22Rv1 (cell line): Measurements from ENCODE around the gene HOXA3.

Experiments used
- H3K27ac ChIP-seq: fragments of 450-650 bp; 2 replicates; pipeline ENCODE4 v1.5.1; 2017
- ZFX ChIP-seq: fragments of 450-650 bp; IDR thresholded peaks from 2 replicates; pipeline ENCODE4 v1.6.1; 2017; ENCODE audit warnings: antibody characterized with exemption, borderline replicate concordance
- TF ChIP-seq, protein P1 (sequence below): fragments of 450-650 bp; IDR thresholded peaks from 2 replicates; pipeline ENCODE4 v1.5.1; 2017; ENCODE audit warnings: mild to moderate bottlenecking

The HOXA3 gene

DNA sequence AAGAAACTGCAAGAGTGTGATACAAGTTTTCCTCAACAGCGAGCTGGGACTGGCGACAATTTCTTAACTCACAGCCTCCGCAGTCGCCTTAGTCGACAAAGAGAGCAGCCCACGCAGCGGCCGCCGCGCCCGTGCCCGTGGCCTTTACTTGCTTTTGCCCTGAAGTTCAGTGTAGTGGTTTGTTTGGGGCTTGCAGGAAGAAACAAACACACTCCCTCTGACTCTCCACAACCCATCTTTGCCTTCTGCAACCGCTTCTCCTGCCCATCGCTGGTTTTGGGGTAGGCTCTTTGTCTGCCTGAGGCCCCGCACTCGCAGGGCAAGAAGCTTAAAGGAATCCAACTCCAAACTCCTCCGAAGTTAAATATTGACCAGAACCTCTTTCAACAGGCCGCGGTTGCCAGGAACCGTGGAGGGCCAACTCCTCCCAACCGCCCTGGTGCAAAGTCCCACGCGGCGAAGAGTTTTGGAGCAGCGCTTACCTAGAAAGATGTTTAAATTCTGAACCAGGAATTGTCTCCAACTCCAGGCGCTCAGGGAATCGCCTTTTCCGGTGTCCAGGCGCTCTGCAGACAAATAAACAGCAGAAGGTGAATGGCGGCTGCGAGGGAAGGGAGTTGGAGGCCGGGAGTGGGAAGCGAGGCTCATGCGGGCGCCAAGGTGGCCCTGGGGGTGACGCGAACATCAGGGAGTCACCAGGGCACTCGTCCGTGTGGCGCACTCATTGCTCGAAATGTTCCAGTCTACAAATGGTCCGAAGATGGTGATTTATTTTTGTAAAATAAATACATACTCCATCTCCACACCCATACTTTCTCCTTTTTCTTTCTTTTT is 30.1 kb downstream of the HOXA3 start:
- H3K27ac ChIP-seq = peak overlapping the region; percentile 71
- TF ChIP-seq, protein P1, sequence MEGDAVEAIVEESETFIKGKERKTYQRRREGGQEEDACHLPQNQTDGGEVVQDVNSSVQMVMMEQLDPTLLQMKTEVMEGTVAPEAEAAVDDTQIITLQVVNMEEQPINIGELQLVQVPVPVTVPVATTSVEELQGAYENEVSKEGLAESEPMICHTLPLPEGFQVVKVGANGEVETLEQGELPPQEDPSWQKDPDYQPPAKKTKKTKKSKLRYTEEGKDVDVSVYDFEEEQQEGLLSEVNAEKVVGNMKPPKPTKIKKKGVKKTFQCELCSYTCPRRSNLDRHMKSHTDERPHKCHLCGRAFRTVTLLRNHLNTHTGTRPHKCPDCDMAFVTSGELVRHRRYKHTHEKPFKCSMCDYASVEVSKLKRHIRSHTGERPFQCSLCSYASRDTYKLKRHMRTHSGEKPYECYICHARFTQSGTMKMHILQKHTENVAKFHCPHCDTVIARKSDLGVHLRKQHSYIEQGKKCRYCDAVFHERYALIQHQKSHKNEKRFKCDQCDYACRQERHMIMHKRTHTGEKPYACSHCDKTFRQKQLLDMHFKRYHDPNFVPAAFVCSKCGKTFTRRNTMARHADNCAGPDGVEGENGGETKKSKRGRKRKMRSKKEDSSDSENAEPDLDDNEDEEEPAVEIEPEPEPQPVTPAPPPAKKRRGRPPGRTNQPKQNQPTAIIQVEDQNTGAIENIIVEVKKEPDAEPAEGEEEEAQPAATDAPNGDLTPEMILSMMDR = no peak
- no peak for TF ChIP-seq ZFX

DNA sequence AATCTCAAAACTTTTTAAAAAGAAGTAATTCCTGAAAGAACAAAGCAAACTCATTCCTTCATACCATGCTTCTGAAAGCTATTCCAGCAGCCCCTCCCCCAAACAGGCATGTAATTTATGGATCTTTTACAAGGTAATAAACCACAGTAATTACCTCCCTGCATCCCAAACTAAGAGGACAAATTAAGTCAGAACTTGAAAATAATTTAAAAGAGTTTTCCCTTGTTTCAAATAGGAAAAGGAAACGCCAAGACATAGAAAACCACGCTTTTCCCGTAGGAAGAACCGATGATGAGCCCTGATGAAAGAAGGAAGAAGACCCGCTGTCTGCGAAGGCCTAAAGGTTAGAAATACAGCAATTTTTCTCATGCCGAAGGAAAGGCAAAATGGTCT is 30.7 kb downstream of the HOXA3 start:
- TF ChIP-seq ZFX = no peak
- TF ChIP-seq, protein P1 = no peak

DNA sequence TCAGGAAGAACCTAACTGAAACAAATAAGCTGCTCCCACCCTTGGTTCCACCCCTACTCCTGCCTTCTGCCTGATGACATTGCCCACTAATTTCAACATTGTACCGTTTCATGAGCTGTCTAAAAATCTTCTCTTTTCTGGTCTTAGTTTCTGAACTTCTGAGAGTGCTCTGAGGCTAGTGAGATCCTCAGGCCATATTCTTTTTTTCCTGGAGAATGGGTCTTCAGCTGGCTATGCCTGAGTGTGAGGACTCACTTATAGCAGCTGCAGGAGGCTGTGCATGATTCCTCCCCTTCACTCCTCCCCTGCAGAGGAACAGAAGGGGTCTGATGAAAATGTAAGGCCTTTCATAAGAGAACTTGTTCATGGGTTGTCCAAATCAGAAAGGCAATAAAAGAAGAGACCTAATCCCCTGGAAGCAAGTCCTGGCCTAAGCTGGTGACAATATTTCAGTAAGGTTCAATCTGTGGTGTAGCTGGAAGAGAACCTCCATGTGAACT is 32.9 kb downstream of the HOXA3 start:
- no peak overlapping the region for H3K27ac ChIP-seq
- no peak for TF ChIP-seq ZFX
- TF ChIP-seq, protein P1 = no peak

More for the DNA sequence above, 30.7 kb downstream of the HOXA3 start:
- peak overlapping the region; percentile 71 for H3K27ac ChIP-seq

DNA sequence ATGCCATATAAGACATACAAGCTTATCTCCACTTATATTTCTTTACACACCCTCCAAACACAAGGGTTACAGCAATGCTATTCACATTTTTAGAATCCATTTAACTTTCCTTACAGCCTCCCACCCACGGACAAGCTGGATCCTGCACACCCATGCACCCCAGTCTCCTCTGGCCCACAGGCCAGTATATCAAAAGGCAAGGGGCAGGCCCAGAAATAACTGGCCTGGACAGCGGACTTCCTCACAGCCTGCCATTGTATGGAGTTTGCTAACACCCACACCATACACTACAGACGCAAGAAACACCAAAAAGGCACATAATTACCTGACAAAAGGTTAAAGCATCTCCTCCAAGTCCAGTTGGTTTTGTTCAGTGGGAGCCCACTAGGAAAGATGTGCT is 33.8 kb downstream of the HOXA3 start:
- TF ChIP-seq, protein P1 = no peak
- no peak for TF ChIP-seq ZFX
- no peak overlapping the region for H3K27ac ChIP-seq

DNA sequence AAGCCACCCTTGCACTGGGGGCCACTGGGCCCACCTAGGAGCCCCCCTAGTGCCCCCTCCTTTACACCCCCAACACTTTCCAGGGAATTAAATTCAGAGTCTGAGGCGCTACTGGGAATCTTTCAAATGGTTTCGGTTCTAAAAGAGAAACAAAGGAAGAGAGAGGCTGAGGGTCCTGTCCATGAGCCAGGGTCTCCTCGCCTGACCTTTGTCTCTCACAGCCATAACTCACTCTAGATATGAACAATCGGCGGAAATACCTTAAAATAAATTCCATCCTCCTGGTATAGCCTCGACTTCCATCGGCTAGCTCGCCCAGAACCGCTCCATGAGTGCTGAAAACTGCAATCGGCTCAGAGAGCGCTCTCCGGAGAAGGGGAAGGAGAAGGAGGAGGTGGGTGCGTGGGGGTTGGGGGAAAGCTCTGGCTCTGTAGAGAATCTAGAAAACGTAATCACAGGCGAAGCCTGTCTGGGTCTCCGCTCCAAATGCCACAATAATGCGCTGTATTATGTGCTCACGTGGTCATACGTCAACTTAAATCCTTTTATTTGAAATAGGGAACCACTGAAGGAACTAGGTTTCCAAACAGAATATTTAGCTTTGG is 34.4 kb downstream of the HOXA3 start:
- TF ChIP-seq, protein P1 = no peak
- TF ChIP-seq ZFX = no peak
- no peak overlapping the region for H3K27ac ChIP-seq

DNA sequence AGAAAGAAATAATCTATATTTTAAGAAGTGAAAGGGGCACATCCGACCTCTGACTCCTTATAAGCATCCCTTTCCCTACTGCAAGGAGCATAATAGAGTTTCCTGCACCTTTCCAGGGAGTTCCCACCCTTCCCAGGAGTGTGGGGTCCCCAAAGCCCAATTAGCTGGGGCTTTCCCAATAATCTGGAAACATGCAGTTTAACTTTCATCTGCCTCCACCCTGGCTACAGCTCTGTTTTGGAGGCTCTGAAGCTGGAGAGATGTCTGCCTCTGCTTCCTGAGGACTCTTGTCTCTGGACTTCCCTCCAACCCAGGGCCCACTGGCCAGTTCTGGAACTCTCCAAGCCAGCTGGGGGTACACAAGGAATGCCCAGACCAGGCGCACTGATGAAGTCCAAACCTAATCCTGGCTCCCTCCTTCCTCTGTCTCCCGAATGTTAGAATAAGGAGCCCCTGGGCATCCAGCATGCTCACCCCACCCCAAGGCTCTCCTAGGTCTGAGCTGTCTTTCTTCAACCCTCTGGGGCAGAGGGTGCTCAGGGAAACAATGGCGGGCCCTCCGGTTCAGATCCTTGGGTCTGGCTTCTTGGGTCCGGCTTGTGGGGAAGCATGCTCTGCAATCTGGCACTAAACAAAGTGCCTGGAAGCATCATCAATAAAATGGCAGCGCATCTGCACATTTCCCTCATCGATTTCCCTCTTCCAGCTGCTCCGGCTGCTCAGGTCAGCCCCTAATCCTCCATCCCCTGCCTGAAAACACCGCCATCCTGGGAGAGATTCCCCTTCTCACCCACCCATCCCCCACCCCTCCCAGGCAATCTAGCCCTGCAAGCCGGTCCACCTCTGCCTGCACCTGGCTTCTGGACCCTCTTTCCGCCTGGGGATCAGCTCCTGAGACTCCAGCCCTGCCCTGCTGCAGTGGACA is 35.2 kb downstream of the HOXA3 start:
- no peak overlapping the region for H3K27ac ChIP-seq
- TF ChIP-seq, protein P1 = no peak
- no peak for TF ChIP-seq ZFX
